Pons (tissue), 1 donor: ENCODE data around the gene CENPX.
A peak's percentile ranks its signal among the peaks of the same experiment; 100 is the strongest.

Experiments
- DNase-seq: peaks from one replicate; pipeline ENCODE4 v3.0.0-alpha.2; 2016; ENCODE audit warnings: low spot score

Gene CENPX

DNA sequence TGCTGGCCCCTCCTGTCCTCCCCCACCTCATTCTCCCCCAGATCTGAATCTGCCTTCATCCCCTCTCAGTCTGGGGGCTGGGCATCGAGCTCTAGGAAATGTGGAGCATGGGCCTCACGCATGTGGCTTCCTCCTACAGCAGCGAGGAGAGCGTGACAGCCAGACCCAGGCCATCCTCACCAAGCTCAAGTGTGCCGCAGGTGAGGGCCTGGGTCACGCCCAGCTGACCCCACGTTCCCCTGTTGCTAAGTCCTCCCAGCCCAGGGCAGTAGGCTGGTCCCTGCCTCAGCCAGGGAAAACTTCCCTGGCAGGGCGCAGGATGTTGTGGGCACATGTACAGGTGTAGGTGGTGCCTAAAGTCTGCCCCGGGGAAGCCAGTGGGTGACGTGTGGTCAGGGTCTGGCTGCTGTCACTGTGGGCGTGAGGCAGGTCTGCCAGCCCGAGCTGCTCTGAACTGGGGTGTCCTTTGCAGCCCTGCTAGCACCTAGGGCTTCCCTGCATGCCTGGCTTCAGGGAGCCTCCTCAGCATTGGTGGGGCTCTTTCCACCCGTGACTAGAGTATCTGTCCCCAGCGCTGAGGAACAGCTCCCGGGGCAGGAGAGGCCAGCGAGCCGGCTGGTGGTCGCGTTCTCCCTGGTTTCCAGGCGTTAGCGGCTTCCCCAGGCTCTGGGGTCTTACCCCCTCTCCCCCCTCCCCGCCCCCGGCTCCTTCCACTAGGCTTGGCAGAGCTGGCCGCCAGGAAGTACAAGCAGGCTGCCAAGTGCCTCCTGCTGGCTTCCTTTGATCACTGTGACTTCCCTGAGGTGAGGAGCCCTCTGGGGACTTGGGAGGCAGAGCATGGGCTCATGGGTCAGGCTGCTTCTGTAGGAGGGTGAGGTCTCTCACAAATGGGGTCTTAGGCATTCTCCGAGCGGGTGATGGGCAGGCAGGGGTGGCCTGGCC is 32.6 kb upstream of the CENPX start:
- DNase-seq: no peak

DNA sequence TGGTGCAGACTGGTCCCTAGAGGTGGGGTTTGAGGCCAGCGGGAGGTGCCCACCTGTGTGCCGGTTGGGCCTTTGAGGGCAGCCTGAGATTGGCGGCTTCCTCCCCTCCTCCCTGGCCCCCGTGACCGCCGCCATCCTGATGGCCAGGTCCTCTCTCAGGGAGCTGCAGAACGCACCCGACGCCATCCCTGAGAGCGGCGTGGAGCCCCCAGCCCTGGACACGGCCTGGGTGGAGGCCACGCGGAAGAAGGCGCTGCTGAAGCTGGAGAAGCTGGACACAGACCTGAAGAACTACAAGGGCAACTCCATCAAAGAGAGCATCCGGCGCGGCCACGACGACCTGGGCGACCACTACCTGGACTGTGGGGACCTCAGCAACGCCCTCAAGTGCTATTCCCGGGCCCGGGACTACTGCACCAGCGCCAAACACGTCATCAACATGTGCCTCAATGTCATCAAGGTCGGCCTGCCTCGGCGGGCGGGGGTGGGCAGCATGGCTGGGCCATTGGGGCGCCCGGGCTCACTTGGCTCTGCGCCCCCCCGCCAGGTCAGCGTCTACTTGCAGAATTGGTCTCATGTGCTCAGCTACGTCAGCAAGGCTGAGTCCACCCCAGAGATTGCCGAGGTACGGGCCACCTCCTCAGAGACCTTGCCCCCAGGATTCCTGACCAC is 31.8 kb upstream of the CENPX start:
- no peak for DNase-seq

DNA sequence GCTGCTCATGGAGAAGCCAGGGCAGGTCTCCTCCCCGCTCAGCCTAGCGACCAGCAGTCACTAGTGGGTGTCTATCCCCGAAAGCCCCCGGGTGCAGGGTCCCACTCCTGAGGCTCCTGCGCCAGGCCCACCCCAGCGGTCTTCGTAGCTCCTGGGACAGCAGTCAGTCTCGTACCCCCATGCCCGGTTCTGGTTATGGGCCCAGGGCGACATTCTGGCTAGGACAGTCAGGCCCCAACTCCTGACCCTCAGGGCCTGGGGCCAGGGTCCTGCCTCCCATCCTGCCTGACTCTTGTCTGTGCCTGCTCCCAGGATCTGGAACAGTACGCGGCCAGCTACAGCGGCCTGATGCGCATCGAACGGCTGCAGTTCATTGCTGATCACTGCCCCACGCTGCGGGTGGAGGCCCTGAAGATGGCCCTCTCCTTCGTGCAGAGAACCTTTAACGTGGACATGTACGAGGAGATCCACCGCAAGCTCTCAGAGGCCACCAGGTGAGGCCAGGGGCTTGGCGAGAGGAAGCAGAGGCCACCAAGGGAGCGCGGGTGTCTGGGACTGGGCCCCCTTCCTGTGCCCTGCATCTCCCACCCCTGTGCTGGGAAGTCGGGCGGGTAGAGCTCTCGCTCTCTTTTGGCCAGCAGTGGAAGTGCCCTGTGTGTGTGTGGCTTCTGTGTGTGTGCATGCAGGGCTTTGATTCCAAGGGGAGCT is 31.0 kb upstream of the CENPX start:
- DNase-seq: no peak

DNA sequence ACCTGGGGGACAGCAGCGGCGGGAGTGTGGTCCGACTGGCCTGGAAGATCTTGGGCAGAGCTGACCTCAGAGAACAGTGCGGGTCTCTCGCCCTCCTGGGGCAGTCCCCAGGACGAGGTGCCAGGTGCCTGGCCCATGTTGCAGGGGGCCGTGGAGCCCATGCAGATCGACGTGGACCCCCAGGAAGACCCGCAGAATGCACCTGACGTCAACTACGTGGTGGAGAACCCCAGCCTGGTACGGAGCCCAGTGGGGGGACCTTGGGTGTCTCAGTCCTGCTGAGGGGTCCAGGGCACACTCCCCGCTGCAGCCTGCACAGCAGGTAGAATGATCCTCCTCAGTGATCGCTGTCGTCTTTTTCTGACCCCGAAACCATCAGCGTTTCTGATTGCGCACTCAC is 30.5 kb upstream of the CENPX start:
- DNase-seq: no peak

DNA sequence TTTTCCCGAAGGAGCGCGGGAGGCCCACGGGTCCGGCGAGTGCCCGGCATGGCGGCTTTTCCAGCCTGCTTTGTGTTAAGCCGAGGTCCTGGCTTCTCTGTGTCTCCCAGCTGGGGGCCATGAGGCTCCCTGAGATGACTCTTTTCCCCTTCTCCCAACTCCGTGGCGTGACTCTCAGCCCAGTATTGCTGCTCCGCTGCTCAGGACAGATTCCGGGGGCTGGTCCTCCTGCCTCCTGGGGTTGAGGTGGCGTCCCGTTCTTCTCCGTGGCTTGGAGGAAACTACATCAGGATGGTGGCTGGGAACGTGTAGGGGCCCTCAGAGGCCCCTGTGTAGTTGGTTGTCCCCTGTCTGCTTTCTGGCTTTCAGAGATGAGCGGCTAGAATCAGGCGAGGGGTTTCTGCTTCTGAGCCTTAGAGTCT is 30.0 kb upstream of the CENPX start:
- DNase-seq: no peak

DNA sequence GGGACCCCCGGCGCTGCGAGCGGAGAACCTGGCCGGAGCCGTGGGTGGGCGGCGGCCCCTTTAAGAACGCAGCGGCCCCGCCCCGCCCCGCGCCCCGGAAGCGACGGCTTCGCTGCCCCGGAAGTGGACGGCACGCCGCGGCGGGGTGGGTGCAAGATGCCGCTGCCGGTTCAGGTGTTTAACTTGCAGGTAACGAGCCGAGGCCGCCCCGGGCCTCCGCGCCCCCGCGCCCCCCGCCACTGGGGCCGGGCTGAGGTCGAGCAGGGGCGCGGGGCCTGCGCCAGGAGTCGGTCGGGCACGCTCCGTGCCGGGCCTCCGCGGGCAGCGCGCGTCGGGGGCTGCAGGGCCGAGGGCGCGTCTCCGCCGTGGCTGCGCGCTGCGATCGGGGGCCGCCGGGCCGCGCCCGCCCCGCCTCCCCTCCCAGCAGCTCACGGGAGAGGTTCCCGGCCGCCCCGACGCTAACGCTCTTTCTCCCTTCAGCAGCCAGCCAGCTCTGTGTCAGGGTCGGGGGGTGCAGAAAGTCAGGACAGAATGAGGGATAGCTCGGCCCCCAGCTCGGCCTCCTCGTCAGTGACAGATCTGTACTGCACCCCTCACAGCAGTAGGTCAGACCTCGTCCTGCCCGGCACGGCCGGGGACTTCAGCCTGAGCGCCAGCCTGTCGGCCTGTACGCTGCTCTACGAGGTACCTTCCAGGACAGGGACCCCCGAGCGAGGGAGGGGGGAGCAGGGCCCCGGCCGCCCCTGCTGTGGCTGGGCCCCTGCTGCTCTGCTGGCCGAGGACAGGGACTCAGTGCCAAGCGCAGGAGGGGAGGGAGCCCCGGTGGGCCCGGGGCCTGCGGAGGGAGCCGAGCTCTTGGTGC is 29.3 kb upstream of the CENPX start, which contains the start of the genes GPS1 and RFNG:
Gene GPS1 (plus strand): TSS at position 123 of the 862 bp plus-strand sequence. CDS start 34 bp downstream, at position 157.
Gene RFNG (minus strand): TSS at position 36 of the 862 bp plus-strand sequence. CDS start 45 bp downstream, outside the sequence.
- peak; percentile 38 for DNase-seq

DNA sequence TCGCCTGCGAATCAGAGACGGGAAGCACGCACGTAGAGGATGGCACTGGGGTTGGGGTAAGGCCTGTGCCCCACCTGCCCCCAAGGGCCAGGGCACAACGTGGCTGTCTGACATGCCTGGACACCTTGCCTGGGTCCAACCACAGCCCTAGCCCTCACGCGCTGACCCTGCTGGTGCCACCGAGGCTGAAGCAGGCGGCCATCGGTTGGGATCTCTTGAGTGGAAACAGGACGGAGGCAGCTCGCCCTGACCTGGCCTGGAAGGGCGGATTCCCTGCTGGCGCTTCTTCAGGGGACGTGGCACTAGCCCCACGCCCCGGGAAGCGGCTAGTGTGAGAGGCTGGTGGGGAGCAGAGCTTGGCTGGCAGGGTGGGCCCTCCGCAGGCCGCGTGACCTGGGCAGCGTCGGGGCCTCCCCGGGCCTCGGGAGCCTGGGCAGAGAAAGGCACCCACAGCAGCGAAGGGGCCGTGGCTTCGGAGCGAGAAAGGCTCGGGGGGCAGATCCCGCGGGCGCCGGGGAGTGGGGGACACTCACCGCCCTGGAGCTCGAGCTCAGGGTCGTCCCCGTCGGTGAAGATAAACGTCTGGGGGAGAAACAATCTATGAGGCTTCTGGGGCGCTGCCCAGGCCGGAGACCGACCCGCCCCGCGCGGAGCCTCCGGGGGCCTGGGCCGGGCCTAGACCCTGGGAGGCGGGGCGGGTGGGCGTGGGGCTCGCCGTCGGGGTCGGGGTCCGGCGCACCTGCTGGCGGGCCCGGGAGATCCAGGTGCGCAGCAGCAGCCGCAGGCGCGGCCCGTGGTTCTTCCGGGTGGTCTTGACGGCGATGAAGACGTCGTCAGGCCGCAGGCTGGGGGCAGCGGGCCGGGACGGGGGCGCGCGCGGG is 28.3 kb upstream of the CENPX start:
- no peak for DNase-seq

DNA sequence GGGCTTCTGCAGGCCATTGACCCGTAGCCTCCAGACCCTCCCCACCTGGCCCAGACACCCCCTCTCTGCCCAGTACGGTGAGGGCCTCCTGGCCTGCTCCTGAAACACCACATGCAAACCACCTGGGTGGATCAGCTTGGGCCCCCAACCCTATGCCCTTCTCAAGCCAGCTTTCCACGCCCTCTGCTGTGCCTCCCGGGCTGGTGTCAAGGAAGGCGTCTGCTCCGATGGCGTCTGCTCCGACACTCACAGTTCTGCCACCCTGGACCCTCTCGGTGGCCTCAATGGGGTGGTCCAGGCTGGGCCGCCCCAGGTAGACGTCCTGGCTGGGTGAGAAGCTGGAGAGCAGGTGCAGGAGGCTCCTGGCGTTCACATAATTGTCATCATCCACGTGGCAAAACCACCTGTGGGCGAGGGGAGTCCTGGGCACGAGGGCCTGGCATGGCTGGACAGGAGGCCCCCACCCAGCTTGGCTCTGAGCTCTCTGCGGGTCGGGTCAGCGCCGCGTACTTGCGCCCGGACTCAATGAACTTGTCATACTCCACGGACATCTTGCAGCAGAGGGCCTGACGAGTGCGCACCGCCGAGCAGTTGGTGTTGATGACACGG is 27.6 kb upstream of the CENPX start:
- no peak for DNase-seq

DNA sequence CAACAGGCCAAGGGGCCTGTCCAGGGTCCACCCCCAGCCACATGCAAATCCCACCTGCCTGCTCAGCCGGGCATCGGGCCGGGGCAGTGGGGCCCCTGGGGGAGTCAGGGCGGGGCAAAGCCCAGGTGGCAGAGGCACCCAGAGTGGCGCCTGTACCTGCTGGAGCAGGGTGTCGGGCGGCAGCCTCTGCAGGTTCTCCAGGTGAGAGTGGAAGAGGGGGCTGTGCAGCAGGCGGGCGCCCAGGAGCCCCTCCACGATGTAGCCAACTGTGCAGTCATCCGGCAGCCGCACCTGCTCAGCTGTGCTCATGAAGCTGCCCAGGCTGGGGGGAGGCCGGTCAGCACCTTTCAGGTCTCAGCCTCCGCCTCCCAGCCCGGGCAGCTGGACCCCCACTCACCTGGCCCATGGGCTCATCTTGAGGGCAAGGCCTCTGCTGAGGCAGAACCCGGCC is 26.9 kb upstream of the CENPX start:
- no peak for DNase-seq

DNA sequence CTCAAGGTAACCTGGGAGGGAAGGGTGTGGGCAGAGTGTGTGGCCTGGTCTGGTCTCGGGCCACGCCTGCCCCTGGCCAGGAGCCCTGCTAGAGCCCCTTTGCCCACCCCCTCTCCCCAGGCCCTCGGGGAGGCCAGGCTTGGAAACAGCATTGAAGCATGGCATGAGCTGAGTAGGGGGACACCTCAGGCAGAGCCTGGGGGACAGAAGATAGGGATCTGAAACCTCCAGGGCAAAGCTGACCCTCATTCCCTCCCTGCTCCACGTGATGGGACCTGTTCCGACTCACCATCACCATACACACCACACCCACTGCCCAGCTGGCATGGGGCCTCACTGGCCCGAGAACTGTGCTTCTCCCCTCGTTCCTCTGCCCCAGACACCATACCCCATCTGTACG is 26.4 kb upstream of the CENPX start:
- no peak for DNase-seq

DNA sequence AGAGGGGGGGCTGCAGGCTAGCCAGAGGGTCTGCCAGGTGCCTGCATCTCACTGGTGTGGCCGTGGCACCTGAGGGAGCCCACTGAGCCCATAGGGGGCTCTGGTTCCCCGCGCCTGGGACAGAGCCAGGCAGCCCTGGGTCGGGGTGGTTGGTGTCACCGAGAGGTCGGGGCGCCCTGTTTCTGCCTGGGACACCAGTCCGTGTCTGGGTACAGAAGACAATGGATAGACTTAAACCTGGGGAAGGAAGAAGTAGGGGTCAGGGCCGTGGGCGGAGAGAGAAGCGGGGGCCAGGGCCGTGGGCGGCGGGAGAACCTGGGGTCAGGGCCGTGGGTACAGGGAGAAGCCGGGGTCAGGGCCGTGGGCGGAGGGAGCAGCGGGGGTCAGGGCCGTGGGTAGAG is 25.9 kb upstream of the CENPX start:
- no peak for DNase-seq

DNA sequence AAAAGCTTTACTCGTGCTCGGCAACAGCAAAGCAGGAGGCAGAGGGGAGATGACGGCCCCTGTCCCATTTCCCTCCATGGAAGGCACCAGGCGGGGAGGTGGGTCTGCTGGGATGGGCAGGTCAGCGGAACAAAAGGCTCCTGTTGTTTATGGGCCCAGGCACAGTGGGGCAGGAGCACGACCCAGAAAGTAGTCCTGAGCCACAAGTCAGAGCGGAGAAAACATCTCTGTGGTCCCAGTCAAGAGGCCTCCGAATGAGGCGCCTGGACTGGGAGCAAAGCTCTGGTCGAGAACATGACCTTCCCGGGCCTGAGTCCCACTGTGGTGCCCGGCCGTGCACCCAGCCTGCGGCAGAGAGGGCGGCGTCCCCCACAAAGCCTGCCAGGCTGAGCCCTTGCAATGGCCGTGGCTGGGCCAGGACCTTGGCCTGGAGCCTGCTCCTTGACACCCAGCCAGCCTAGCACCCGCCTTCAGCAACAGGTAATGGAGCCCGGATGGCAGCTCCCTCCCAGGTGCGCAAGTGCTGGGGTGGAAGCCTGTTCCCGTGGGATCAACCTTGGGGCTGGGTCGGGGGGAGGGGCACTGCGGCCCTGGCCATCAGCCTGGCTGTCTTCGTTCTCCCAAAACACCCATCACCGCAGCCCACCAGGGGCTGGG is 25.4 kb upstream of the CENPX start:
- DNase-seq: no peak

DNA sequence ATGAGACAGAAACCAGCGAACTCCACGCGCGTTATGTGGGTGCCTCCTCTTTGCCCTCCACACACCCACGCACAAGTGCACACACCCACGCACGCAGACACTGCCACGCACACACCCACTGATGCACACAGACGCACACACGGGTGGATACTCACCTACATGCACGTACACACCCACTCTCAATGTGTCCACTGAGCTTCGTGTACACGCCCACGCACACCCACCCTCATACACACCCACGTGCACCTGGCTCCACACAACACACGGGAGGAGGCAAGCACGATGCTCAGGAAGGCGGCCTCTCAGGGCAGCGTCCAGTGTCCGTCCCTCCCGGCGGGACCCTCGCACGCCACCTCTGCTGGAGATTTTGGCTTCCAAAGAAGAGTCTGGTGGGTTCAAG is 24.7 kb upstream of the CENPX start:
- no peak for DNase-seq

DNA sequence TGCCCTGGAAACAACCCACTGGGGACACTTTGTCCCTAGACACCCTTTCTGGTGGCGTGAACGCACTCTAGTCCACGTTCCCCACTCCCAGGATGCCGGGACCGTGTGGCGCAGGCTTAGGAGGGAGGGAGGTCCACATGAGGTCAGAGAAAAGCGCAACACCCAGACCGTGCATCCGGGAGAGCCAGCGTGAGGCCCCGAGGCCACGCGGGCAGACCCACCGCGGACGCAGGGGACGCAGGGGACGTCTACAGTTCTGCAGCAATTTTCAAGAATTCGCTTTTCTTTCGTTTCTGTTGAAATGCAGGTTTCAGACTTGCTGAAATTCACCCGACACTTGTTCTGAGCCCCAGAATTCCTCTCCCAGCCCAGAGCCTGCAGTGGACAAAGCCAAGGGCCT is 24.2 kb upstream of the CENPX start:
- DNase-seq: no peak

DNA sequence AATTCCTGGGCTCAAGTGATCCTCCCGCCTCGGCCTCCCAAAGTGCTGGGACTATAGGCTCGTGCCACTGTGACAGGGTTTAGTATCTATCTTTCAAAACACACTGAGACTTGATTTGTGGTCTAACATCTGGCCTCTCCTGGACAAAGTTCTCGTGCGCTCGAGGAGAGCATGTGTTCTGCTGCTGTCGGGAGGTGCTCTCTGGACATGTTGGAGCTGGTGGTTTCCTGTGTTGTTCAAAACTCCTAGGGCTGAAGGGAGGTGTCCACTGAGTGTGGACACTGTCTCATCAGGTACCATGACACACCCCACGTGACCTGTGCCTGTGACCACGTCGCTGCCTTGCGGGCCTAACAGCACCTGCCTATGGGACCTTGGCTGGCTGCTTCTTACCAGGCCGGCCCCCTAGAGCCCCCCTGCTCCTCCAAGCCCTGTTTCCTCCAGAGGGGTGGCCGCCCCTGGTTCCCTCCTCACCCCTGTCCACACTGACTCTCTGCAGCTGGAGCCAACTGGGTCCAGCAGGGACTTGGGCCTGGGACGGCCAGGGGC is 23.3 kb upstream of the CENPX start:
- no peak for DNase-seq

DNA sequence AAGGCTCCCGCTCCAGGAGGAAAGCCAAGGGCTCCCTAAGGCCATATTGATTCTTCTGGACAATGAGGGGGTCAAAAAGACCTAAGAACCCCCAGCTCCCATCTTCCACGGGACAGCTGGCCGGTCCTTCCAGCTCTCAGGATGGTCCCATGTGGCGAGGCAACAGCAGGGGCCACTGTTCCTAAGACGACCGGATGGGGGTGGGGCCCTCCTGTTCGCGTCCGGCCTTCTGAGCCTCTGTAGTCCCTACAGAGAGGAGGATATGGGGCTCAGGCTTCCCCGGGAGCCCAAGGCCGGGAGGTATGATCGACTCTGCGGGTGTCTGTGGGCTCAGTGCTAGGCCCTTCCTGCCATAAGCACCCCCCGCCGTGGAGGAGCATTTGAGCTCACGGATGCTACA is 20.8 kb upstream of the CENPX start:
- no peak for DNase-seq

DNA sequence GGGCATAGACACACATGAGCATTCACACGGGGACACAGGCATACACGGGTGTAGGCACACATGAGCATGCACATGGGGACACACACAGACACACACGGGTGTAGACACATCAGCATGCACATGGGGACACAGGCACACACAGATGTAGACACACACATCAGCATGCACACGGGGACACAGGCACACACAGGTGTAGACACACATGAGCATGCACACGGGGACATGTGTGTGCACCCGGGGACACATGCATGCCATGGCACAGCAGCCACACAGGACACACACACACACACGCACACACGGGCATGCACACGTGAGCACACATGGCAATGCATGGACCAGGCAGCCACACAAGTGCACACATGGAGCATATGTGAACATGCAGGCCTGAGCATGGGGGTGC is 20.0 kb upstream of the CENPX start:
- no peak for DNase-seq

DNA sequence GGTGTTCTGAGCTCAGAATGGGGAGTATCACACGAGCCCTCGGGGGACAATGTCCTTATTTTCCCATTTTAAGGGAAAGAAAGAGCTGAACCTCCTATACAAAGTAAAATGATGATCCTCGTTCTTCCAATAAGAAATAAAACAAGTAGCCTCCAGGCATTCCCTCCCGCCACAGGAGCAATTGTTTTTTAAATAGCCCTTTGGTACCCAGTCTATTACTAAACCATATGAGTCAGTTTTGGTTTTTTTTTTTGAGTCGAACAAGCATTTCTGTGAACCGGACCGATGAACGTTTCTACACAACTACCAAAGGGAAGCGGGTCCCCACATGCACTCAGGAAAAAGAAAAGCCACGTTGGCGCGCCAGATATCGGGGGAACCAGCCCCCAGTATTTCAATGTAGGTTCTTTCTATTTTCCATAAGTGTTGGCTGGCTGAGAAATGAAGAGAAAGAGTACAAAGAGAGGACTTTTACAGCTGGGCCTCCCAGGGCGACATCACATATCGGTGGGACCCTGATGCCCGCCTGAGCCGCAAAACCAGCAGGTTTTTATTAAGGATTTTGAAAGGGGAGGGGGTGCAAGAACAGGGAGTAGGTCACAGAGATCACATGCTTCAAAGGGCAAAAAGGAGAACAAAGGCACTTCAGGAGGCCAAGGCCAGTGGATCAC is 18.6 kb upstream of the CENPX start:
- no peak for DNase-seq
